ENCODE measurements around the gene SLIT3.

The SLIT3 gene

DNA sequence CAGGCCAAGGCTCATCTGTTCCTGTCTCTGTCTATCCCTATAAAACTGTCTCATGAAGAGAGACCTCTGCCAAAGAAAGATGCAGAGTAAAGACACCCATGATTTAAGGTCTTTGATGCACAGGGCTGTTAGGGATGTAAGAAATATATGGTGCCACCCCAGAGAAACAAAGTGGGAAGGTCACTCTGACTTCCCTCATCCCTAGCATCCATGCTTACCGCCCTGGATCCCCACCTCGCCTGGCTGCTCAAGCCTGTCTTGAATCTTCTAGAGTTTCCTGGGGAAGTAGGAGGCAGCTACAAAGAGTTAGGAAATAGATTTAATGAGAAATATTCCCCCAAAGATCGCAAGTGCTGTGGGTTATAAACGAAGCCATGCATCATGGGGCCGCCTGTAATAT, 349.2 kb downstream of the SLIT3 start:
- H3K4me1 Mint-ChIP-seq: no peaks in the 10 kb centered on the region
- H3K4me3 Mint-ChIP-seq: no peak overlapping the region
- no peaks in the 10 kb centered on the region for H3K36me3 Mint-ChIP-seq
- H3K27ac Mint-ChIP-seq: no peak overlapping the region
- no peaks in the 10 kb centered on the region for H3K9me3 Mint-ChIP-seq
- H3K27me3 Mint-ChIP-seq: no peaks in the 10 kb centered on the region

DNA sequence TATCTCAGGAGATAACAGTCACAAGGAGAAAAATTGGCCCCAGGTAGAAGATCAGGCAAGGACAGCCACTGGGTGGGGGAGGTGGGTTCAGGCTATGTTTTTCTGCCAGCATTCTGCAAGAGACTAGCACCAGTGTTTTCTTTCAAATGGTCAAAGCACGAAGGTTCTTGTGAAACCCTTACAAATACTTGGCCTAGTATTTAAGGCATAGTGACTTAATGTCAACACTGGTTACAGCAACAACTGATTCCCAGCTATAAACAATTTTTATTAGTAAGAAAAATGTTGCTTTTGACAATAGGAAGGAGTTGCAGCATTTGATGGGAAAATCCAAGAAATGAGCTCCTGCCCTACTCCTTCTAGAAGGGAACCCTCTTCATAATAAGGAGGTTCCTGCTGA, 349.6 kb downstream of the SLIT3 start:
- Mint-ChIP-seq H3K36me3 (no peaks in the 10 kb centered on the region), H3K4me3 (no peak overlapping the region), H3K27ac (no peak overlapping the region), H3K9me3 (no peaks in the 10 kb centered on the region), H3K4me1 (no peaks in the 10 kb centered on the region), H3K27me3 (no peaks in the 10 kb centered on the region)

DNA sequence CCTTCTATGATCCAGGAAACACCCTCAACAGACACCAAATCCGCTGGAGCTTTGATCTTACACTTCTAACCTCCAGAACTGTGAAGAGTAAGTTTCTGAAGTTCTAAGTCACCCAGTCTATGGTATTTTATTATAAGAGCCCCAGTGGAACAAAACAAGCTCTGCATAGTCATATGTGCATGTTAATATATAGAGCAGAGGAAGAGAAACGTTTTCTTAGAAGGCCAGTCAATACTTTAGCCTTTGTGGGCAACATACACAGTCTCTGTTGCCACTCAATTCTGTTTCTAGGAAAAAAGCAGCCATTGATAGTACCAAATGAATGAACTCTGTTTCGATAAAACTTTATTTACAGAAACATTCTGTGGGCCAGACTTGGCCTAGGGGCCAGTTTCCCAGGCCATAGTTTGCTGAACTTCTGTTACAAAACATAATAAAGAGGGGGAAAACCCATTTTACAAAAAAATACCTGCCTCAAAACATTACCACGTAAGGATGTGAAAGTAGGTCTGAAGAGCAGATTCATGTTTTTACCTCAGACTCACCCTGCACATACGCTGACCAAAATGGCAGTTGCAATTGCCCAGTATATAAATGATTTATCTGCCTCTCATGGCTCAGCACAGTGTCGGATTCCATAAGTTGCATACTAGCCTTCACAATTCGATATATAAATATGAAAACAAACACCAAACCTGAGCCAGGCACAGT, 350.5 kb downstream of the SLIT3 start:
- Mint-ChIP-seq H3K4me1 (no peaks in the 10 kb centered on the region), H3K27ac (no peak overlapping the region), H3K36me3 (no peaks in the 10 kb centered on the region), H3K4me3 (no peak overlapping the region), H3K27me3 (no peaks in the 10 kb centered on the region), H3K9me3 (no peaks in the 10 kb centered on the region)

DNA sequence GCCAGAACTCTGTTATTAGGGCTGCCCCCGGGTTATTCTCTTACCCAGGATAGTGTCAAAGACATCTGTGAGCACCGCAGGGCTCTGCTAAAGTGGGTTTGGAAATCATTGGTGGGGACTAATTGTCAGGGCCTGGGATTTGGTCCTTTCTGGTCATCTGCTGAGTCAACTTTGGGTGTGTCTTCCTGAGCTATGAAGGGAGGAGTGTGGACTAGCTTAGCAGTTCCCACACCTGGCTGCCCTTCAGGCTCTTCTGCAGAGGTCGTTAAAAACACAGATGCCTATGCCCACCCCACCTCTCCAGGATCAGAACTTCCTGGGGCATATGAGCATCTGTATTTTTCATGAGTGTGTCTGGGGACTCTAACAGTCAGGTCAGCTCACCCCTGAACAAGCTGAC, 352.2 kb downstream of the SLIT3 start:
- H3K36me3 Mint-ChIP-seq: no peaks in the 10 kb centered on the region
- H3K4me3 Mint-ChIP-seq: no peak overlapping the region
- H3K9me3 Mint-ChIP-seq: no peaks in the 10 kb centered on the region
- no peak overlapping the region for H3K27ac Mint-ChIP-seq
- peaks cover 1% of the 10 kb centered on the region for H3K27me3 Mint-ChIP-seq
- H3K4me1 Mint-ChIP-seq: no peaks in the 10 kb centered on the region

DNA sequence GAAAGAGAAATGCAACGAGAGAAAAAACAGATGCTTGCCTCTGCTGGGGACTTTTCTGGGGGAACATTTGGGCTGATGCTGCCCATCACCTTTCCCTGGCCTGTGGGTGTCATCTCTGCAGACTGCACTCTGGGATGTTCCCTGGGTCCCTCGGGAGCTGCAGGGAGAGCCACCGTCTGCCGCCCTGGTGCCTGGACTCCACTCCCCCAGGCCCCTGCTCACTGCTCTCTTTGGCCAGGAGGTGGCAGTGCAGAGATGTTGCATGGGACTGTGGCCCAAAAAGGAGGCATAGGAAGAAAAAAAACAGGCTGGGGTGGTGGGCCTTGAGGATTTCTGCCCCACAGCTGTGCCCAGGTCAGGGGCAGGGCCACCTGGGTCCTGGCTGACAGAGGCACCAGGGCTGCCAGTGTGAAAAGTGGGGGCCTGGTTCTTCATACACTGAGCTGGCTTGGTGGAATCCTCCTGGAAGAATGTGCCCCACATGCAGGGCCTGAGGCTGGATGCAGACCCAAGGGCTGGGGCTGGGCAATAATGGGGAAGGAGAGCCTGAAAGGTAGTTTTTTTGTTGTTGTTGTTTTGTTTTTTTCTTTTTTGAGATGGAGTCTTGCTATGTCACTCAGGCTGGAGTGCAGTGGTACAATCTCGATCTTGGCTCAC, 353.6 kb downstream of the SLIT3 start:
- H3K9me3 Mint-ChIP-seq: no peaks in the 10 kb centered on the region
- H3K4me1 Mint-ChIP-seq: no peaks in the 10 kb centered on the region
- no peak overlapping the region for H3K27ac Mint-ChIP-seq
- H3K4me3 Mint-ChIP-seq: no peak overlapping the region
- no peaks in the 10 kb centered on the region for H3K36me3 Mint-ChIP-seq
- H3K27me3 Mint-ChIP-seq: peaks cover 1% of the 10 kb centered on the region

DNA sequence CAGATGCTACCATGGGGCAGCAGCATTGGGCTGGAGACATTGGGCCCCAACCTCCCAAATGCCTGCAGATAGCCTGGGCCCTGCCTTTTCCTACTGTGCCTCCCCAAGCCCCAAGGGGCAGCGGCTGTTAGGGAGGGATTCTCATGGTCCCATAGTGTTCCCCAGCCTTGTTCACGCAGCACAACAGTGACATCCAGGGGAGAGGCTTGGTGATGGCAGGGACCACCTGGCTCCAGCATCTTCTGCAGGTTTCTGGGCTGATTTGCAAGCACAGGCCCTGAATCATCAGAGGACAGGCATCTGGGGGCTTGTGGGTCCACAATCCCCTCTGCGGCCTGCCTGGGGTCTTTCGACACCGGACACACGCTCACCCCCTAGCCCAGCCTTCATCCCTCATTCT, 354.6 kb downstream of the SLIT3 start:
- H3K27ac Mint-ChIP-seq: no peak overlapping the region
- H3K36me3 Mint-ChIP-seq: no peaks in the 10 kb centered on the region
- H3K4me3 Mint-ChIP-seq: no peak overlapping the region

DNA sequence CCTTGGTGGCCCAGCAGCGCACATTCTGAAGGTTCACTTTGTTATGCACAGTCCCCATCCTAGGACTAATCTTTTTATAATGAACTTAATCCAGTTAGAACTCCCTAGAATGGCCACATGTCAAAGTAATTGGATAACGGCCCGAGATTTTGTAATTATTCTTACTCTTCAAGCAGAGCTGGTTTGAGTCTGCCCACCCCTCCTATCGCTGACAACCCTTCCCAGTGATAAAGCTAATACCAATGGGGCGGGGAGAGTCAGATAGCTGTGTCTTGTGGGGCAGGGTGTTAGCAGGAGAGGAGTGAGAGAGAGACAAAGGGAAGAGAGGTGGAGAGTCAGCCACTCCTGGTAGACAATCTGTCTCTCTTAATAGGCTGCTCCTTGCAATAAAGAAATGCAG, 356.9 kb downstream of the SLIT3 start:
- Mint-ChIP-seq H3K4me3 (no peak overlapping the region), H3K36me3 (no peaks in the 10 kb centered on the region), H3K9me3 (no peaks in the 10 kb centered on the region), H3K27ac (no peak overlapping the region), H3K4me1 (no peaks in the 10 kb centered on the region), H3K27me3 (peaks cover 1% of the 10 kb centered on the region)

More for the DNA sequence above, 354.6 kb downstream of the SLIT3 start:
- H3K4me1 Mint-ChIP-seq: no peaks in the 10 kb centered on the region
- H3K9me3 Mint-ChIP-seq: no peaks in the 10 kb centered on the region
- H3K27me3 Mint-ChIP-seq: peaks cover 1% of the 10 kb centered on the region

DNA sequence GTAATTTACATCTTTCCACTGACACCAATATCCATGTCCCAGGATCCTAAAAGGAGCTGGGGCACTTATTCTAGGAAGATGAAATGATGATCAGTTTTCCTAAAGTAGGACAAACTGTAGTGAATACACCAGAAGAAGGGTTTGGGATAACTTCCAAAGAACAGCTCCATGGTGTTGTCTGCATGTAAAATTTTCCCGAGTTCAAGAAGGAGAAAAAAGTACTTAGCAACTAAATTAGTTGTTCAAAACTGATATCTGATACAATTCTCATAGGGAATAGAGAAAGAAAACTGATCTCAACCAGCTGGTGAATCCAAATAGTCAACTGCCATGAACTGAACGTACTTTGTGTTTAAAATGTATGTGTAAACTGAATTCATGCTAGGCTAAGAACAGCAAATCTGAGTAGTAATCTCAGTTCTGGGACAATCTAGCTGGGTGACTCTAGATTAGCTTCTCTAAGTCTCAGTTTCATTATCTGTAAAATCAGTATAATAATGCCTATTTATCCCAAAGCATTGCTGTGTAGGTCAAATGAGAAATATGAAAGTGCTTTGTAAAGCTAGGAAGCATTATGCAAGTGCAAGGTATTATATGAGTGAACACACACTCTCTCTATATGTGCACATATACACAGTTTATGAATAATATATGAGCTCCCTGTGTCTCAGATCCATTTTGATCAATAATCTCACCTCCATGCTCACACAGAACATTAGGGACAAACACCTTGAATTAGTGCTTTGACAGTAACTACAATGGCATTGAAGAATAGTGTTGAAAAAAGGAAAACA, 357.7 kb downstream of the SLIT3 start:
- Mint-ChIP-seq H3K4me3 (no peak overlapping the region), H3K27ac (no peak overlapping the region), H3K27me3 (peaks cover 1% of the 10 kb centered on the region), H3K4me1 (no peaks in the 10 kb centered on the region), H3K9me3 (no peaks in the 10 kb centered on the region), H3K36me3 (no peaks in the 10 kb centered on the region)

DNA sequence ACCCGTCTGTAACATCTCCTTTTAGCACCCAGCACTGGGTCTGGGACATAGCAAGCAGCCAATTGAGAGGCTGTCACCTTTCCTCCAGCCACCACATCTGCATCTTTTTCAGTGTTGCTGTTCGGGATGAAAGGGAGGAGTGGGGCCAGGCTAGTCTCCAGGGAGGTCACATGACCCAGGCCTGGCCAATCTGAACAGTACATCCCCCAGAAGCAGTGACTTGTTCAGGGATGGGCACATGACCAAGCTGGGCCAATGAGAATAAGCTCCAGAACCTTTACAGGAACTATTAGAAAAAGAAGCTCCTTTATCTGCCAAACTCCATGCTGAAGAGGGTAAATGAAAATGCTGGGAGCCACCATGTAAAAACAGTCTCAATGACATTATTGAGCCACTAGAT, 359.0 kb downstream of the SLIT3 start:
- H3K36me3 Mint-ChIP-seq: no peaks in the 10 kb centered on the region
- H3K27ac Mint-ChIP-seq: no peak overlapping the region
- no peaks in the 10 kb centered on the region for H3K9me3 Mint-ChIP-seq
- H3K4me3 Mint-ChIP-seq: no peak overlapping the region
- H3K27me3 Mint-ChIP-seq: peaks cover 1% of the 10 kb centered on the region
- H3K4me1 Mint-ChIP-seq: no peaks in the 10 kb centered on the region

DNA sequence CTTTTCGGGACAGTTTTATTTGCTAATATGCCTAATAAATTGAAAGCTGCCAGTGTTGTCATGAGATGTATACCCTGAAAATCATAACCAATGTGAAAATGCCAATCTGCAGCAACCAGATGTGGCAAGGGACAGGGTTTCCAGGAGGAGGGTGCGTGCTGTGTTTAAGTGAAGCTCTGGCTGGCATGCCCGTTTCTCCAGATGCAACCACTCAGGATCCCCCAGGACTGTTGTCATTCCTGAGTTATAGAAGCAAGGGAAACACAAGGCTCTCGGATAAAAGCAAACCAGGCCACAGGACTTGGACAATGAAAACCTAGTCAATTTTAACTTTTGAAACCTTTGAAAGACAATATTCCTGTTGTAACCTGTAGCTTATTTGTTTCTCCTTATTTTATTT, 360.2 kb downstream of the SLIT3 start:
- Mint-ChIP-seq H3K9me3 (no peaks in the 10 kb centered on the region), H3K36me3 (no peaks in the 10 kb centered on the region), H3K4me3 (no peak overlapping the region), H3K27ac (no peak overlapping the region), H3K27me3 (peaks cover 1% of the 10 kb centered on the region), H3K4me1 (no peaks in the 10 kb centered on the region)

DNA sequence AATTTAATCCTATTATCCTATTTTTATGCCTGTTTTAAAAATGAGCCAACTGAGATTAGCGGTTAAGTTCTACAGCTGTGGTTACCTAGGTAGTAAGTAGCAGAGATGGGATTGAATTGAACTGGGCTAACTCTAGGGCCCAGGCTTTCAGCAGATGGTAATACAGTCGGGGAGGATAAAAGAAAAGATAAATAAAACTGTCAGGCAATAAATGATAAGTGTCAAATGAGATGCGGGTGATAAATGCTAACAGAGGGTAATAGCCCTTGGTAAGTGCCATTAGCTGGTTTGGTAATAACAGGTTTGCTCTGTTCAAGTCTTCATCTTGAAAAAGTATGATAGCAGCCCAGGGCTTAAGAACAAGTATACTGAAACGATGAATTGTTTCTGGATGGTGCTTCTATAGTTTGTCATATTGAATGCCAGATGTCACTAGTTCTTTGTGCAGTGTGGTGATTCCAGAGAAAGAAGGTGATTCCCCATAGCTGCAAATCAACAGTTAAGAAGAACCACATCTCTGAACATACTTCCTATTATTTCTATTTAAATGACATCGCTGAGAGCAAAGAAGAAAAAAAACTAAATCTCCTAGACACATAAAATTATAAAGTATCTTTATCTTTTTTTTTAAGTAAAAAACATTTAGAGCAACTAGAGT, 360.9 kb downstream of the SLIT3 start:
- peaks cover 1% of the 10 kb centered on the region for H3K27me3 Mint-ChIP-seq
- no peaks in the 10 kb centered on the region for H3K9me3 Mint-ChIP-seq
- H3K4me3 Mint-ChIP-seq: no peak overlapping the region
- H3K4me1 Mint-ChIP-seq: no peaks in the 10 kb centered on the region
- no peaks in the 10 kb centered on the region for H3K36me3 Mint-ChIP-seq
- H3K27ac Mint-ChIP-seq: no peak overlapping the region

DNA sequence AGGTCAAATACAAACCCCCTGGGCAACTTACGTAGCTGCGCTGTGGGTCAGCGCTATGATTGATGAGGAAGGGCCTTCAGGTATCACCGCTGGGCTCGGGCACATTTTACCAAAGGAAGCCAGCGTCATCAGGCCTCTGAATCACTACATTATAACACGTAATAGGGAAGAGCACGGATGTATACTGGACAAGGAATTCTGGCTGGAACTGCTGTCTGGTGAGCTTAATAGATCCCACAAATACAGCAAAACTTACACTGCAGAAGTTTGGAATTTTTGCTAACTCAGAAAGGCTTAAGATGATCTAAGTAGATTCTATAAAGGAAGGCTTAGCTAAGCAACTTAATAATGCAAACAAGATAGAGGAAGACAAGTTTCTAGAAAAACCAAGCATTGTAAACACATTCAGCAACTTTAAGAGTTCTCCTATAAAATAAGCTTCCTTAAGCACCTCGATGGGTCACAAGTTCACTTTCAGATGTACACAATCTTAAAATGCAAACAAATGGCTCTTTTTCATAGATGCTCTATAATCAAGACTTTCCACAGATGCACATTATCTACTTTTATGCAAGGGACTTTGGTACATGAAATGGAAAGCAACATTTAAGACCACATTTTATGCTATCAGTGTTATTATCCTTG, 361.7 kb downstream of the SLIT3 start:
- H3K27ac Mint-ChIP-seq: no peak overlapping the region
- H3K36me3 Mint-ChIP-seq: no peaks in the 10 kb centered on the region
- H3K4me1 Mint-ChIP-seq: no peaks in the 10 kb centered on the region
- H3K27me3 Mint-ChIP-seq: peaks cover 1% of the 10 kb centered on the region
- H3K9me3 Mint-ChIP-seq: no peaks in the 10 kb centered on the region
- H3K4me3 Mint-ChIP-seq: no peak overlapping the region

DNA sequence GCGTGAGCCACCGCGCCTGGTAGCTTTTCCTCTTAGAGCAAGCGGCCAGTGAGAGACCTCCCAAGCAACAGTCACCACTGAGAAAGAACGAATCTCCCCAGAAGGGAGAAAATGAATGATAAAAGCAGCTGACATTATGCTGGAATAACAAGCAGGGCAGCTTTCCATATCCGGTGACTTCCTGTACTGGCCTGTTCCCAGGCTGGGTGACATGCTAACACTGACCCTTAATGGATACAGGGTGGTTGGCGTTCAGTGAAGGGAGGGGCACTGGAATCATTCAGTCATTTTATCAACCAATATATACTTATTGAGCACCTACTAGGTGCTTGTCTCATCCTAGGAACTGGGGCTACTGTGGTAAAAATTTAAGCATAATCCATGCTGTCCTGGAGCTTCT, 364.4 kb downstream of the SLIT3 start:
- no peaks in the 10 kb centered on the region for H3K36me3 Mint-ChIP-seq

DNA sequence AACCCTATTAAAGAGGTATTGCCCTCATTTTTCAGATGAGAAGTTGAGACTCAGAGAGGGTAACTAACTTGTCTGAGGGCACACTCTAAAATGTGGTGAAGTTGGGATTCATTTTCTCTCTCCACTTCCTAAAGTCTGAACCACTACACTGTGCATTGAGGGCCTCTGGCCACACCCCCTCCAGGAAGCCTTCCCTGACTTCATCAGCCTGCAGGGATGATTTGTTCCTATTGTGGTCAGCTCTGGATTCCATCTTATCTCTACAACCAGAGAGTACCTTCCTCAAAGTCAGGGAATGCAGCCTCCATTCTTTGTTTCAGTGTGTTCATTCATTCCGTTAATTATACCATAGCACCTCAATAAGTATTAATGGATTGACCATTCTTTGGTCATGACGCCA, 365.8 kb downstream of the SLIT3 start:
- Mint-ChIP-seq H3K4me3 (no peak overlapping the region), H3K36me3 (no peaks in the 10 kb centered on the region), H3K27ac (no peak overlapping the region), H3K27me3 (peaks cover 2% of the 10 kb centered on the region), H3K9me3 (no peaks in the 10 kb centered on the region), H3K4me1 (no peaks in the 10 kb centered on the region)

More for the DNA sequence above, 364.4 kb downstream of the SLIT3 start:
- no peaks in the 10 kb centered on the region for H3K27me3 Mint-ChIP-seq
- no peaks in the 10 kb centered on the region for H3K9me3 Mint-ChIP-seq
- no peak overlapping the region for H3K27ac Mint-ChIP-seq
- no peak overlapping the region for H3K4me3 Mint-ChIP-seq
- no peaks in the 10 kb centered on the region for H3K4me1 Mint-ChIP-seq

DNA sequence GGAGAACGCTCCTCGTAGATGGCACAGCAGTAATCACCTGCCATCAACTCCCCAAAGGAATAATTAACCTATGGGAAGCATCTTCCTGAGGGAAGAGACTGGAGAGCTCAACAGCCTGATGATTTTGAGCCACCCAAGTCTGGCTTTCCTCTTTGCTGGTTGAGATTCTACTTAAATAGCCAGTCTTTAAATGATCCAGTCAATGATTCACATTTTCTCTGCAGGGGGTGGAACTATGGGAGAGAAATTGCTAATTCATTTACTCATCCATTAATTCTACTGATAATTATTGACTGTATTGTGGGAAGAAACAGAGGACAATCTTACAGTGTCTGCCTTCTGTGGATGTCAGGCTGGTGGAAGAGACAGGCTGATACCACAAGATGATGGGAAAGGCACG, 366.8 kb downstream of the SLIT3 start:
- no peaks in the 10 kb centered on the region for H3K36me3 Mint-ChIP-seq
- H3K27me3 Mint-ChIP-seq: peaks cover 2% of the 10 kb centered on the region
- no peak overlapping the region for H3K4me3 Mint-ChIP-seq
- no peak overlapping the region for H3K27ac Mint-ChIP-seq
- H3K4me1 Mint-ChIP-seq: no peaks in the 10 kb centered on the region
- H3K9me3 Mint-ChIP-seq: no peaks in the 10 kb centered on the region
